Measurements from ENCODE around the gene HMGXB3. TPM values are rescaled to one million over a fixed set of nuclear protein-coding genes. Genes with fewer than 3 reads are reported as not detected.
A peak's percentile ranks its signal among the peaks of the same experiment; 100 is the strongest.

HMGXB3 gene
- total RNA-seq, 1 donor from 2014 or later, result 23.1 TPM

GRCh38 chr5:150066436-150066835 is 65.9 kb downstream of the HMGXB3 start:
- no peak for DNase-seq (ENCODE audit: low spot score)
- Mint-ChIP-seq H3K4me1 (peaks cover 18% of the 10 kb centered on the region), H3K27ac (no peak overlapping the region), H3K9me3 (no peaks in the 10 kb centered on the region), H3K36me3 (no peaks in the 10 kb centered on the region), H3K27me3 (ENCODE audit: insufficient read depth, low read depth) (no peaks in the 10 kb centered on the region), H3K4me3 (peak overlapping the region; percentile 67)
- H3K9ac ChIP-seq, result no peak overlapping the region
- no peak overlapping the region for H3K4me3 ChIP-seq
- H3K27ac ChIP-seq, result no peak overlapping the region
- TF ChIP-seq EZH2phosphoT487 (IDR thresholded peaks at IDR 0.05) (no peak), EZH2 (IDR thresholded peaks at IDR 0.05) (no peak), CTCF (IDR thresholded peaks at IDR 0.05) (no peak)
- H2AFZ ChIP-seq (replicated peaks), result no peak overlapping the region
- H3K27me3 ChIP-seq, result no peaks in the 10 kb centered on the region
- no peaks in the 10 kb centered on the region for H3K79me2 ChIP-seq (ENCODE audit: low read depth)
- H3K4me2 ChIP-seq, result no peak overlapping the region
- H3F3A ChIP-seq (ENCODE audit: low read depth), result no peaks in the 10 kb centered on the region
- H4K20me1 ChIP-seq (ENCODE audit: low read depth), result no peaks in the 10 kb centered on the region
- no peaks in the 10 kb centered on the region for H3K9me3 ChIP-seq (ENCODE audit: low read depth)
- H3K4me1 ChIP-seq, result peaks cover 15% of the 10 kb centered on the region
- no peaks in the 10 kb centered on the region for H3K36me3 ChIP-seq

- no peaks in the 10 kb centered on the region for H3K9me3 Mint-ChIP-seq
- Histone ChIP-seq H3F3A (ENCODE audit: low read depth) (no peaks in the 10 kb centered on the region), H3K9me3 (ENCODE audit: low read depth) (no peaks in the 10 kb centered on the region), H3K9ac (no peak overlapping the region), H3K4me3 (no peak overlapping the region), H3K27ac (no peak overlapping the region), H2AFZ (replicated peaks) (no peak overlapping the region), H4K20me1 (ENCODE audit: low read depth) (no peaks in the 10 kb centered on the region), H3K79me2 (ENCODE audit: low read depth) (no peaks in the 10 kb centered on the region), H3K4me1 (peaks cover 15% of the 10 kb centered on the region), H3K27me3 (no peaks in the 10 kb centered on the region), H3K36me3 (no peaks in the 10 kb centered on the region), H3K4me2 (no peak overlapping the region)
- TF ChIP-seq EZH2phosphoT487 (IDR thresholded peaks at IDR 0.05), result no peak
- TF ChIP-seq CTCF (IDR thresholded peaks at IDR 0.05), result no peak
- TF ChIP-seq EZH2 (IDR thresholded peaks at IDR 0.05), result no peak
- H3K4me1 Mint-ChIP-seq, result peaks cover 18% of the 10 kb centered on the region
- H3K27me3 Mint-ChIP-seq (ENCODE audit: insufficient read depth, low read depth), result no peaks in the 10 kb centered on the region
- no peak for DNase-seq (ENCODE audit: low spot score)
- peak overlapping the region; percentile 67 for H3K4me3 Mint-ChIP-seq
- H3K27ac Mint-ChIP-seq, result no peak overlapping the region
- H3K36me3 Mint-ChIP-seq, result no peaks in the 10 kb centered on the region
Observed at GRCh38 chr5:150066901-150067396, 66.4 kb downstream of the HMGXB3 start.

DNA sequence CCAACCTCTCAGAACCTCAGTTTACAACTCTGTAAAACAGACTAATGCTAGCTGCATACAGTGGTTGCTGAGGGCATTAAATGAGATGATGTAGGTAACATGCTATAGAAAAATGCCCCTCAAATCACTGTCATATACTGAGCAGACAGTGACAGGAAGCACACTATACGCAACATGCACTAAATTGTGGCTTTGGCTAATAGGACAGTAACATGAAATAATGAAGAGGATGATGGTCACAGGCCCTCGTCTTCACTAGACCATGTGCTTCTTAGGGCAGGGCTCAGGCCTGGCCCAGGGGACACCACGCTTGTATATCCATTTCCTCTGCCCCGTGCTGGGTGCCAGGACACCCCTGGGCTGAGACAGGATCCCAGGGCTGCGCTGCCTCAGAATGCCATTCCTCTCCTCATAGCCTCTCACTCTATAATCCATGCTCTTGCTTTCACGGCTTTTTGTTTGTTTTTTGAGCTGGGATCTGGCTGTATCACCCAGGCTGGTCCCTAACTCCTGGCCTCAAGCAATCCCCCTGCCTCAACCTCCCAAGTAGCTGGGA is 66.9 kb downstream of the HMGXB3 start:
- Histone ChIP-seq H3K27ac (no peak overlapping the region), H3K79me2 (ENCODE audit: low read depth) (no peaks in the 10 kb centered on the region), H3K9me3 (ENCODE audit: low read depth) (no peaks in the 10 kb centered on the region), H3K4me2 (no peak overlapping the region), H3F3A (ENCODE audit: low read depth) (no peaks in the 10 kb centered on the region), H2AFZ (replicated peaks) (no peak overlapping the region), H3K36me3 (no peaks in the 10 kb centered on the region), H3K9ac (no peak overlapping the region), H4K20me1 (ENCODE audit: low read depth) (no peaks in the 10 kb centered on the region), H3K4me1 (peaks cover 15% of the 10 kb centered on the region), H3K4me3 (no peak overlapping the region), H3K27me3 (no peaks in the 10 kb centered on the region)
- Mint-ChIP-seq H3K27ac (no peak overlapping the region), H3K36me3 (no peaks in the 10 kb centered on the region), H3K27me3 (ENCODE audit: insufficient read depth, low read depth) (peaks cover 1% of the 10 kb centered on the region), H3K4me3 (no peak overlapping the region), H3K4me1 (peaks cover 18% of the 10 kb centered on the region), H3K9me3 (no peaks in the 10 kb centered on the region)
- no peak for DNase-seq (ENCODE audit: low spot score)
- TF ChIP-seq CTCF (IDR thresholded peaks at IDR 0.05), result no peak
- no peak for TF ChIP-seq EZH2phosphoT487 (IDR thresholded peaks at IDR 0.05)
- TF ChIP-seq EZH2 (IDR thresholded peaks at IDR 0.05), result no peak

Measured in neural progenitor cell (in vitro differentiated cells).